BLaER1 (cell line): ENCODE measurements around the gene ATOH8.
A peak's percentile ranks its signal among the peaks of the same experiment; 100 is the strongest.

Experiments used
- H3K27ac ChIP-seq: shearing (Covaris generic); formaldehyde crosslinking; 2 replicates; pipeline ENCODE4 v1.8.1; 2022
- H3K27me3 ChIP-seq: shearing (Covaris generic); formaldehyde crosslinking; 2 replicates; pipeline ENCODE4 v1.8.1; 2022
- H3K36me3 ChIP-seq: shearing (Covaris generic); formaldehyde crosslinking; 2 replicates; pipeline ENCODE4 v1.8.1; 2022
- H3K4me1 ChIP-seq: shearing (Covaris generic); formaldehyde crosslinking; 2 replicates; pipeline ENCODE4 v1.8.1; 2022
- H3K4me2 ChIP-seq: shearing (Covaris generic); formaldehyde crosslinking; 2 replicates; pipeline ENCODE4 v1.8.1; 2022
- H3K4me3 ChIP-seq: shearing (Covaris generic); formaldehyde crosslinking; 2 replicates; pipeline ENCODE4 v1.8.1; 2022
- H3K9ac ChIP-seq: shearing (Covaris generic); formaldehyde crosslinking; 2 replicates; pipeline ENCODE4 v1.8.1; 2022
- H3K9me3 ChIP-seq: shearing (Covaris generic); formaldehyde crosslinking; 2 replicates; pipeline ENCODE4 v1.8.1; 2022
- H4K20me1 ChIP-seq: shearing (Covaris generic); formaldehyde crosslinking; 2 replicates; pipeline ENCODE4 v1.8.1; 2022
- Cebpa-rat ChIP-seq: shearing (Covaris generic); IDR thresholded peaks from 2 replicates; pipeline ENCODE4 v1.8.1; 2022

ATOH8 gene

GRCh38 chr2:85785027-85785822 lies 31.4 kb downstream of the ATOH8 start:
- H3K27ac ChIP-seq: no peak overlapping the region
- no peaks in the 10 kb centered on the region for H3K36me3 ChIP-seq
- peaks cover 29% of the 10 kb centered on the region for H3K4me1 ChIP-seq
- H3K4me3 ChIP-seq: no peak overlapping the region
- no peaks in the 10 kb centered on the region for H3K27me3 ChIP-seq
- peak overlapping the region; percentile 75 for H3K4me2 ChIP-seq
- no peaks in the 10 kb centered on the region for H3K9me3 ChIP-seq
- no peak for TF ChIP-seq Cebpa-rat
- no peak overlapping the region for H3K9ac ChIP-seq
- no peaks in the 10 kb centered on the region for H4K20me1 ChIP-seq

DNA sequence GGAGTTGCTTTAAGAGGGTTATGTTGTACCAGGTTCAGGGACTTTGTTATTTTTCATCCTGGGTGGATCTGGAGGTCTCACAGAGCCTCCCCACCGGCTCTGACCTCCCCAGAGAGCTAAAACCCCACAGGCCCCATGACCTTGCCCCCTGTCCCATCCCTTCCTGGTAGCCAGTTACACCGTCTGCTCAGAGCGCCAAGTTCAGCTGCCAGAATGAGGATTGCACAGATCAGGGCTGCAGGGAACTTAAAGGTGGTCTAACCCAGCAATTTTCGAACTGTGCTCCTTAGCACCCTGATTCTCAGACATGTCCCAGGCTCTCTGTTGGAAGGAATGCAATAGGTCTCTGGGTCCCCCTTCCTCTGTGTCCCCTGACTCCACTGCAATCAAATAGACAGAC lies 32.1 kb downstream of the ATOH8 start:
- Histone ChIP-seq H3K4me3 (no peak overlapping the region), H3K27ac (no peak overlapping the region), H4K20me1 (no peaks in the 10 kb centered on the region), H3K27me3 (no peaks in the 10 kb centered on the region), H3K36me3 (no peaks in the 10 kb centered on the region), H3K4me1 (peaks cover 35% of the 10 kb centered on the region), H3K9ac (no peak overlapping the region), H3K9me3 (no peaks in the 10 kb centered on the region), H3K4me2 (peak overlapping the region; percentile 75)
- no peak for TF ChIP-seq Cebpa-rat

DNA sequence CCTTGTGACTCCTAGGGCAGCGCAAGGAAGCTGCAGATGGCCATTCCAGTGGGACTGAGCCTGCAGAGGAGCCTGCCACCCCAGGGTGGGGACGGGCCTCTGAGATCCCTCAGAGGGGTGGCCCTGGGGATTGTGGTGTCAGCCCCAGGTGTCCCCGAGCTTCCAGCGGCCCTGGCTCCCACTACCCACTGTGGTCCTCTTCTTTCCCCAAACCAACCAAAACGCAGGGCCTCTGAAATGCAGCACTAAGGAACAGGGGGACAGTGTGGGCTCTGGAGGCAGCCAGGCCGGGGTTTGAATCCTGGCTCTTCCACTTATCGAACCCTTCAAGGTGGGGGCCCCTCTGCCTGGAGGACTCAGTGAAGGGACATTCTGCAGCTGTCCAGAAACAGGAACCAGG lies 32.7 kb downstream of the ATOH8 start:
- Histone ChIP-seq H3K9me3 (no peaks in the 10 kb centered on the region), H3K27me3 (no peaks in the 10 kb centered on the region), H3K9ac (no peak overlapping the region), H3K4me3 (no peak overlapping the region), H3K36me3 (no peaks in the 10 kb centered on the region), H3K4me2 (peak overlapping the region; percentile 75), H4K20me1 (no peaks in the 10 kb centered on the region), H3K27ac (no peak overlapping the region), H3K4me1 (peaks cover 37% of the 10 kb centered on the region)
- no peak for TF ChIP-seq Cebpa-rat

DNA sequence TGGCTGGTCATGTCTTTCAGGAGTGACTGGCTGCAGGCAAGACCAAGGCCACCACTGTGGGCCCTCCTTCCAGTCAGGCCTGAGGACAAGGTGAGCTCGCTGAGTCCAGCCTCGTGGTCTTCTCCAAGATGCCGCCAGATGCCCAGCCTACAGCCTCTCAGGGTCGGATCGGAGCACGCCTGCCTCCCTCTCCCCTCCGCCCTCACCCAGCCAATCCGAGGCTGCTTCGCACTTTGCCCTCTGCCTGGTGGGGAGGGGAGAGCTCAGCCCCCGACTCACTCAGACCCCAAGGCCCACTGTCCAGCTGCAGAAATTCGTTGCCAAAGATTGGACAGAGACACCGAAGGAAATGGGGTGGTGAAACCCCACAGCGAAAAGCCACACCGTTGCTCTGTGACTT lies 33.1 kb downstream of the ATOH8 start:
- H3K4me2 ChIP-seq: no peak overlapping the region
- H4K20me1 ChIP-seq: no peaks in the 10 kb centered on the region
- no peaks in the 10 kb centered on the region for H3K36me3 ChIP-seq
- no peaks in the 10 kb centered on the region for H3K27me3 ChIP-seq
- no peak overlapping the region for H3K27ac ChIP-seq
- H3K9me3 ChIP-seq: no peaks in the 10 kb centered on the region
- H3K4me3 ChIP-seq: no peak overlapping the region
- H3K4me1 ChIP-seq: peaks cover 37% of the 10 kb centered on the region
- TF ChIP-seq Cebpa-rat: no peak
- H3K9ac ChIP-seq: no peak overlapping the region

DNA sequence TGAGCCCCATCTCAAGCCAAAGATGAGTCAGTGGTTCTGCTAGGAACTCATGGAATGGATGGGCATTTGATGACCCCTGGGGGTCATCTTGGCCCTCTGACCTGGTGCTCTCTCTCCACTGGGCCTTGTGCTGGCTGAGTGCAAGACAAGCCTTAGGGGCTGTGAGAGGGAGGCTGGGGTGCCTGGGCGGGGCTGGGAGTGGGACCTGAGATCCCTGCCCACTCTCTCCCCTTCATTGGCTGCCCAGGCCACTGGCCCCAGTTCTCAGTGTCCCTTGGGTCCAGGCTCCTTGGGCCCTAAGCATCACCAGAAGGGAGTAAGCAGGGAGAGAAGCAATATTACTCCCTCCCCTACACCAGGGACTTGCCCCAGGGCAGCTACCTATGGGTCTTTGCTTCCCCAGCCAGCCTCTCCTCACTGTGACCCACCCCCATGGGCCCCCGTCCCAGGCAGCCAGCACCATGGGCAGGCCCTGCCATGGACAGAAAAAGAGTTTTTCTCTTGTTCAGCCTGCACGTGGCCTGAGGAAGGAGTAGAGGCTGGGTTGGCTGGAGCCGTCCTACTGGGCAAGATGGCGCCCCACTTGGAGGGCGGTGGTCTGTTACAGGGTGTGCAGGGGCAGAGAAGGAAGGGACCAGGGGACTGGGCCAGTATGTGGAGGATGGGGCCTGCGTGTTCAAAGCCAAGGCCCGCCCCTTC lies 33.6 kb downstream of the ATOH8 start:
- H3K9ac ChIP-seq: no peak overlapping the region
- H3K36me3 ChIP-seq: no peaks in the 10 kb centered on the region
- no peak overlapping the region for H3K4me3 ChIP-seq
- H3K4me2 ChIP-seq: no peak overlapping the region
- no peaks in the 10 kb centered on the region for H3K27me3 ChIP-seq
- no peaks in the 10 kb centered on the region for H3K9me3 ChIP-seq
- H3K4me1 ChIP-seq: peaks cover 42% of the 10 kb centered on the region
- no peak for TF ChIP-seq Cebpa-rat
- no peaks in the 10 kb centered on the region for H4K20me1 ChIP-seq
- no peak overlapping the region for H3K27ac ChIP-seq

DNA sequence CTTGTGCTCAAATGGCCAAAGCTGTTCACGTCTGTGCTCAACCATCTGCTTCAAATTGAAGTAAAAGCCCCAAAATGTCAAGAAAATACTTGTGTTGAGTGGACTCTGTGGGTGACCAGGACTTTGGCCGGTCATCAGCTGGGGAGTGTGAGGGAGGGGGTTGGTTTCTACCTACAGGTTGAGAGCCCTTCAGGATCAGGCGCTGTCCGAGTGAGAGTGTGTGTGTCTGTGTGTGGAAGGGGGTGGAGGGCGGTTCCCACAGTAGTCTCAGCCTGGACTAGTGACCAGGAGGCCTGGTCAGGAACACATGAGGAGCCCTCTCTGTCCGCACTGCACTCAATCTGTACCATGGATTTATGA lies 34.2 kb downstream of the ATOH8 start:
- H4K20me1 ChIP-seq: no peaks in the 10 kb centered on the region
- no peaks in the 10 kb centered on the region for H3K36me3 ChIP-seq
- no peak overlapping the region for H3K4me2 ChIP-seq
- peaks cover 44% of the 10 kb centered on the region for H3K4me1 ChIP-seq
- no peaks in the 10 kb centered on the region for H3K27me3 ChIP-seq
- H3K27ac ChIP-seq: no peak overlapping the region
- no peak overlapping the region for H3K9ac ChIP-seq
- TF ChIP-seq Cebpa-rat: no peak
- H3K9me3 ChIP-seq: no peaks in the 10 kb centered on the region
- H3K4me3 ChIP-seq: no peak overlapping the region

DNA sequence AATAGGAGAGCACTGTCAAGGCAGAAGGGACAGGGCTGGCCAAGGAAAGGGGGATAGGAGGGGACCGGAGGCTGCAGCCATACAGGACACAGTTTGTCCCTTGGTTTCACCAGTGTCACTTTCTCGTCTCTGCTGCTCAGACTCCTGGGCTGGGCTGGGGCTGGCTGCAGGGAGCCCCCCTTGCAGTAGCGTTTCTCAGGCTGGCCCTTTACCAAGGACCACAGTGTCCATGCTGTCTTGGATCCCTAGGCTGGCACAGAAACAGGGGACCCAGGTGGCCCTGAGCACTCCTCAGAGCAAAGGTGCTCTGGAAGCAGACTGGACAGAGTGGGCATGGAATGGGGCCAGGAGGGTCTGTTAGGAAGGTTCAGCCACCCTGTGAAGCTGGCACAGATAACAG lies 34.8 kb downstream of the ATOH8 start:
- Histone ChIP-seq H4K20me1 (no peaks in the 10 kb centered on the region), H3K9ac (no peak overlapping the region), H3K4me1 (peaks cover 44% of the 10 kb centered on the region), H3K27ac (no peak overlapping the region), H3K36me3 (no peaks in the 10 kb centered on the region), H3K27me3 (no peaks in the 10 kb centered on the region), H3K4me3 (no peak overlapping the region), H3K4me2 (no peak overlapping the region), H3K9me3 (no peaks in the 10 kb centered on the region)
- no peak for TF ChIP-seq Cebpa-rat

DNA sequence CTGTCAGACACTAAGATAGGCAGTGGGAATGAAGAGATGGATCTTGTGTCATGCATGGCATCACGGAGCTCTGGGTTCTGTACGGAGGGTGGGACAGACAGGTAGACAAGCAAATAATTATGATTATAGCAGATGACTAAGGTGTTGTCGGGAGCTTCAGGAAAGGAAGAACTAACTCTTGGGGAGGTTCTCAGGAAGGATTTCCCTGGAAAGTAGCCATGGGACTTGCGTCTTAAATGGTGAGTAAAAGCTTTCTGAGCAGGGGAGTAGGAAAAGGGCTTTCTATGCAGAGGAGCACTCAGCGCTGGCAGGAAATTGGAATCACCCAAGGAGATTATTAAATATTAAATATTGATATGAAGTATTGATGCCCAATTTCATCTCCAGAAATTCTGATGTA lies 35.5 kb downstream of the ATOH8 start:
- H3K4me1 ChIP-seq: peaks cover 44% of the 10 kb centered on the region
- H3K9ac ChIP-seq: no peak overlapping the region
- H3K4me2 ChIP-seq: no peak overlapping the region
- no peaks in the 10 kb centered on the region for H3K9me3 ChIP-seq
- no peak overlapping the region for H3K27ac ChIP-seq
- H3K27me3 ChIP-seq: no peaks in the 10 kb centered on the region
- no peak overlapping the region for H3K4me3 ChIP-seq
- TF ChIP-seq Cebpa-rat: no peak
- no peaks in the 10 kb centered on the region for H3K36me3 ChIP-seq
- H4K20me1 ChIP-seq: no peaks in the 10 kb centered on the region

DNA sequence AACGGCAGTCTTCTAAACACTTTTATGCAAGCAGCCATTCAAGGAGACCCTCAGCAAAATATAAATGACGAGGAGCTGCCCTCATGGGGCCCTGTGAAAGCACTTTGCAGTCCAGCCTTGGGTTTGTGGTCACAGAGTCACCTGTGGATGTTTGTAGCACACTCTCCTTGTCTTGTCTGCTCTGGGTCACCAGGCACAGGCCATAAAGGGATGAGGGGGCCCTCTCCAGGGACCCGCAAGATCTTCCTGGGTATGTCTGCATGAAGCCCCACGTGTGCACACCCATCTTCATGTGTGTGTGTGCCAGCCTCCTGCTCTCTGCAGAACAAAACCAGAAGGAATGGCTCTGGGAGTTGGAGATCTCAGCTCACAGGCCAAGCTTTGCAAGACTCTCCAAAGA lies 36.2 kb downstream of the ATOH8 start:
- no peaks in the 10 kb centered on the region for H3K9me3 ChIP-seq
- no peaks in the 10 kb centered on the region for H3K27me3 ChIP-seq
- peak overlapping the region; percentile 22; the same call in 1 of the 2 replicates for H3K4me2 ChIP-seq
- H3K4me1 ChIP-seq: peaks cover 38% of the 10 kb centered on the region
- H4K20me1 ChIP-seq: no peaks in the 10 kb centered on the region
- TF ChIP-seq Cebpa-rat: no peak
- no peak overlapping the region for H3K9ac ChIP-seq
- H3K36me3 ChIP-seq: no peaks in the 10 kb centered on the region
- H3K27ac ChIP-seq: no peak overlapping the region
- H3K4me3 ChIP-seq: no peak overlapping the region

- H3K27ac ChIP-seq: no peak overlapping the region
- H3K27me3 ChIP-seq: no peaks in the 10 kb centered on the region
- no peak for TF ChIP-seq Cebpa-rat
- no peak overlapping the region for H3K4me3 ChIP-seq
- no peaks in the 10 kb centered on the region for H3K36me3 ChIP-seq
- H4K20me1 ChIP-seq: no peaks in the 10 kb centered on the region
- H3K9ac ChIP-seq: no peak overlapping the region
- H3K4me1 ChIP-seq: peaks cover 32% of the 10 kb centered on the region
- H3K9me3 ChIP-seq: no peaks in the 10 kb centered on the region
- H3K4me2 ChIP-seq: peak overlapping the region; percentile 22; the same call in 1 of the 2 replicates
Observed at GRCh38 chr2:85790499-85791188, 36.9 kb downstream of the ATOH8 start.
